SK-N-SH (cell line): Measurements from ENCODE around the gene MEX3A. TPM values are rescaled to one million over a fixed set of nuclear protein-coding genes. Genes with fewer than 3 reads are reported as not detected.
"Not testable (repeated sequence)": the region's sequence is repeated elsewhere in the genome, so short reads cannot be mapped to it uniquely, and the experiment has no call there.

Source experiments
- CTCF ChIA-PET: fragments of 300-600, 350-600 bp; formaldehyde crosslinking; extraction: SDS; loops from one replicate; lab custom pipeline; 2021; lab: Yijun Ruan, JAX
- POLR2A ChIA-PET: fragments of 350-600 bp; sonication (Branson Sonifier 250); formaldehyde crosslinking; extraction: SDS; loops from one replicate; lab custom pipeline; 2020; ENCODE audit warnings: antibody characterized with exemption, inconsistent platforms; lab: Yijun Ruan, JAX
- DNase-seq: peaks from one replicate; pipeline ENCODE4 v3.0.0; 2012
- H2AFZ ChIP-seq: fragments of 200-600 bp; sonication (generic); 2 replicates; pipeline ENCODE4 v1.8.1; 2016; ENCODE audit warnings: antibody characterized with exemption, mild to moderate bottlenecking, low read depth
- H3F3A ChIP-seq: fragments of 200-600 bp; sonication (generic); replicated peaks from 2 replicates; pipeline ENCODE3; 2016; ENCODE audit warnings: antibody characterized with exemption, mild to moderate bottlenecking; ENCODE audit not compliant: insufficient read depth
- H3K27ac ChIP-seq, 2 experiments: fragments of 200-500 bp in 1 of 2; fragments of 200-600 bp in 1 of 2; sonication (Bioruptor generic) in 1 of 2; sonication (generic), shearing (Covaris generic) in 1 of 2; 2 replicates each; pipeline versions ENCODE4 v1.5.1 to v1.6.1; 2014 to 2016; ENCODE audit warnings: low read depth in 2 of 2, inconsistent platforms in 1 of 2, low read length in 1 of 2, mild to moderate bottlenecking in 1 of 2, mixed read lengths in 1 of 2
- H3K27me3 ChIP-seq: fragments of 200-600 bp; sonication (generic), shearing (Covaris generic); 2 replicates; pipeline ENCODE4 v1.6.1; 2016; ENCODE audit warnings: mixed run types; ENCODE audit not compliant: insufficient read depth
- H3K36me3 ChIP-seq, 2 experiments: fragments of 200-500 bp in 1 of 2; fragments of 200-600 bp in 1 of 2; sonication (Bioruptor generic) in 1 of 2; sonication (generic) in 1 of 2; replicated peaks in 1 of 2; 2 replicates each; pipeline versions ENCODE3 to v1.5.1; 2014 to 2016; ENCODE audit warnings: low read length in 1 of 2, mild to moderate bottlenecking in 1 of 2; ENCODE audit not compliant: insufficient read depth in 2 of 2, control insufficient read depth in 1 of 2
- H3K4me1 ChIP-seq, 2 experiments: fragments of 200-500 bp in 1 of 2; fragments of 200-600 bp in 1 of 2; sonication (Bioruptor generic) in 1 of 2; sonication (generic), shearing (Covaris generic) in 1 of 2; 2 replicates each; pipeline versions ENCODE4 v1.5.1 to v1.6.1; 2014 to 2016; ENCODE audit warnings: low read depth in 1 of 2, low read length in 1 of 2, mixed run types in 1 of 2; ENCODE audit not compliant: insufficient read depth in 2 of 2, control insufficient read depth in 1 of 2
- H3K4me2 ChIP-seq: fragments of 200-600 bp; sonication (generic), shearing (Covaris generic); 2 replicates; pipeline ENCODE4 v1.6.1; 2017; ENCODE audit warnings: mixed run types
- H3K4me3 ChIP-seq, 2 experiments: fragments of 200-500 bp in 1 of 2; fragments of 200-600 bp in 1 of 2; sonication (Bioruptor generic) in 1 of 2; sonication (generic), shearing (Covaris generic) in 1 of 2; 2 replicates each; pipeline versions ENCODE4 v1.5.1 to v1.8.1; 2014 to 2016; ENCODE audit warnings: low read depth in 2 of 2, inconsistent platforms in 1 of 2, low read length in 1 of 2, mild to moderate bottlenecking in 1 of 2, mixed read lengths in 1 of 2, moderate library complexity in 1 of 2
- H3K79me2 ChIP-seq: fragments of 200-600 bp; sonication (generic); 2 replicates; pipeline ENCODE4 v1.8.1; 2017; ENCODE audit warnings: mild to moderate bottlenecking; ENCODE audit not compliant: insufficient read depth
- H3K9ac ChIP-seq: fragments of 200-600 bp; sonication (generic); 2 replicates; pipeline ENCODE4 v1.6.1; 2017; ENCODE audit warnings: mixed run types
- H3K9me2 ChIP-seq: fragments of 200-600 bp; sonication (generic); 2 replicates; pipeline ENCODE4 v1.6.1; 2017; ENCODE audit warnings: mixed run types
- H3K9me3 ChIP-seq: fragments of 200-600 bp; sonication (generic); 2 replicates; pipeline ENCODE4 v1.6.1; 2017; ENCODE audit warnings: mixed run types, mild to moderate bottlenecking, moderate library complexity
- H4K20me1 ChIP-seq: fragments of 200-600 bp; sonication (generic); 2 replicates; pipeline ENCODE4 v1.6.1; 2017; ENCODE audit warnings: mild to moderate bottlenecking, mixed run types; ENCODE audit not compliant: insufficient read depth
- CTCF ChIP-seq: fragments of 200-600 bp; sonication (generic); IDR thresholded peaks from 2 replicates; pipeline ENCODE4 v1.6.1; 2017; ENCODE audit warnings: antibody characterized with exemption, mild to moderate bottlenecking, moderate library complexity
- EZH2phosphoT487 ChIP-seq: fragments of 200-600 bp; sonication (generic); IDR thresholded peaks from 2 replicates; pipeline ENCODE4 v1.6.1; 2017; ENCODE audit warnings: low read depth, mixed run types, mild to moderate bottlenecking, antibody characterized with exemption, moderate library complexity, borderline replicate concordance
- FOSL2 ChIP-seq: IDR thresholded peaks from 2 replicates; pipeline ENCODE4 v1.4.0; 2012; ENCODE audit warnings: low read depth, mild to moderate bottlenecking, moderate library complexity, borderline replicate concordance
- FOXM1 ChIP-seq: IDR thresholded peaks from 2 replicates; pipeline ENCODE4 v1.4.0; 2012; ENCODE audit warnings: low read depth, mild to moderate bottlenecking
- MEF2A ChIP-seq: IDR thresholded peaks from 2 replicates; pipeline ENCODE4 v1.4.0; 2012; ENCODE audit warnings: low read depth, borderline replicate concordance
- NFIC ChIP-seq: IDR thresholded peaks from 2 replicates; pipeline ENCODE4 v1.4.0; 2012; ENCODE audit warnings: borderline replicate concordance
- NRF1 ChIP-seq: IDR thresholded peaks from 2 replicates; pipeline ENCODE4 v1.6.1; 2012; ENCODE audit warnings: low read depth, mild to moderate bottlenecking, low read length
- PBX3 ChIP-seq: IDR thresholded peaks from 2 replicates; pipeline ENCODE4; 2012
- TCF12 ChIP-seq: IDR thresholded peaks from 2 replicates; pipeline ENCODE4 v1.4.0; 2012
- TEAD4 ChIP-seq: IDR thresholded peaks from 2 replicates; pipeline ENCODE4 v1.4.0; 2012; ENCODE audit warnings: mild to moderate bottlenecking, borderline replicate concordance; ENCODE audit not compliant: insufficient read depth
- USF1 ChIP-seq: IDR thresholded peaks from 2 replicates; pipeline ENCODE4 v1.4.0; 2012; ENCODE audit warnings: low read depth, borderline replicate concordance
- USF2 ChIP-seq: fragments of 150-350 bp; IDR thresholded peaks from 2 replicates; pipeline ENCODE4 v1.6.1; 2017; ENCODE audit warnings: antibody characterized with exemption, low read length, low read depth, borderline replicate concordance
- WGBS: methylation state at CpG from one replicate; pipeline ENCODE4 v1.1.6; 2017; ENCODE audit warnings: low lambda C conversion rate; 5-methylcytosine and 5-hydroxymethylcytosine counted together
- polyA plus RNA-seq, 3 experiments: library from polyadenylated mRNA; depleted of rRNA; stranded (reverse); fragments of >200 nt; gene quantifications; 2 replicates each; pipeline ENCODE4 v1.2.3, GENCODE V29; 2012

Gene MEX3A
- polyA plus RNA-seq, 1 of the 3 experiments (the other 2 are of a cell fraction) = 16.2 TPM

- Histone ChIP-seq H3K9me3 (no peaks in the 10 kb centered on the region), H3K36me3 (peaks cover 20 to 49% of the 10 kb centered on the region in 2 experiments), H2AFZ (no peak overlapping the region), H3K9ac (no peak overlapping the region), H3K9me2 (no peaks in the 10 kb centered on the region), H3K79me2 (no peaks in the 10 kb centered on the region), H3F3A (peaks cover 11% of the 10 kb centered on the region), H3K4me1 (no peaks in the 10 kb centered on the region), H3K4me2 (no peak overlapping the region), H4K20me1 (no peaks in the 10 kb centered on the region), H3K4me3 (no peak overlapping the region), H3K27ac (no peak overlapping the region), H3K27me3 (no peaks in the 10 kb centered on the region)
- ChIA-PET POLR2A (no interaction called here), CTCF (interaction anchor here (0.7 to 3.1 kb wide), 7 partner anchors 8 to 67 kb away, joined by 3 to 19 read pairs (median 3); partner anchors contain the start of genes ARHGEF2, LAMTOR2 and UBQLN4)
- 95% methylated on average over 4 of the region's 4 CpGs for WGBS
- no peak for DNase-seq
- no peak for TF ChIP-seq USF2
- TF ChIP-seq TCF12 = no peak
- no peak for TF ChIP-seq TEAD4
- no peak for TF ChIP-seq FOXM1
- no peak for TF ChIP-seq MEF2A
- no peak for TF ChIP-seq CTCF
- TF ChIP-seq FOSL2 = no peak
- TF ChIP-seq USF1 = no peak
- TF ChIP-seq NRF1 = no peak
- TF ChIP-seq NFIC = no peak
- no peak for TF ChIP-seq PBX3
Measured at GRCh38 chr1:156045076-156045475, 37.2 kb downstream of the MEX3A start.

- H4K20me1 ChIP-seq = no peaks in the 10 kb centered on the region
- ChIA-PET CTCF (interaction anchor here (1.3 to 3.1 kb wide), 2 partner anchors 10 to 24 kb away, joined by 5 to 19 read pairs; partner anchors contain the start of genes LAMTOR2 and UBQLN4), POLR2A (no interaction called here)
- no peaks in the 10 kb centered on the region for H3K9me2 ChIP-seq
- no peak overlapping the region for H2AFZ ChIP-seq
- 93% methylated on average over 3 of the region's 3 CpGs for whole genome bisulfite sequencing
- peaks cover 22 to 27% of the 10 kb centered on the region in 2 experiments for H3K36me3 ChIP-seq
- no peaks in the 10 kb centered on the region for H3K9me3 ChIP-seq
- no peak for DNase-seq
- no peak overlapping the region for H3K4me2 ChIP-seq
- no peak overlapping the region for H3K4me3 ChIP-seq
- no peak overlapping the region for H3K9ac ChIP-seq
- no peaks in the 10 kb centered on the region for H3K4me1 ChIP-seq
- no peak overlapping the region for H3K27ac ChIP-seq
- no peaks in the 10 kb centered on the region for H3K79me2 ChIP-seq
- TF ChIP-seq PBX3 (no peak), EZH2phosphoT487 (no peak), FOXM1 (no peak), TCF12 (no peak), USF2 (no peak)
- H3K27me3 ChIP-seq = no peaks in the 10 kb centered on the region
- peaks cover 11% of the 10 kb centered on the region for H3F3A ChIP-seq
Measured at GRCh38 chr1:156042828-156043227, 39.4 kb downstream of the MEX3A start.

- 95% methylated on average over 4 of the region's 4 CpGs for WGBS
- CTCF ChIA-PET = interaction anchor here (1.2 kb wide), 2 partner anchors 18 to 31 kb away, joined by 3 read pairs; no protein-coding TSS in a partner anchor
- POLR2A ChIA-PET = not testable (repeated sequence)
Measured at GRCh38 chr1:156034991-156035390, 47.3 kb downstream of the MEX3A start.

More at GRCh38 chr1:156034991-156035390, 47.3 kb downstream of the MEX3A start:
- not testable (repeated sequence) for H3K4me2 ChIP-seq, H3K9ac ChIP-seq, H3K27ac ChIP-seq, H3K79me2 ChIP-seq, DNase-seq, H3K4me3 ChIP-seq, H3K9me3 ChIP-seq, H3K9me2 ChIP-seq, H3K36me3 ChIP-seq, H3F3A ChIP-seq, H4K20me1 ChIP-seq, H3K4me1 ChIP-seq, H3K27me3 ChIP-seq, H2AFZ ChIP-seq
